HCT116 (cell line): Measurements from ENCODE around the gene CEP112. TPM values are rescaled to one million over a fixed set of nuclear protein-coding genes. Genes with fewer than 3 reads are reported as not detected.

Experiments used
- ATAC-seq: fragments of 200-7000 bp; cut with Tn5 transposase; 2 replicates; pipeline ENCODE4 v1.9.1; 2020; ENCODE audit warnings: mild to moderate bottlenecking, moderate library complexity
- BruUV-seq: library from RNA; stranded (reverse); fragments of 400-500 nt; replicated peaks from 2 replicates; lab custom pipeline; 2021; lab: Mats Ljungman, UMichigan
- CTCF ChIA-PET: fragments of 300-600 bp; sonication (Branson Sonifier 250); formaldehyde crosslinking; loops from one replicate; lab custom pipeline; 2021; ENCODE audit warnings: antibody characterized with exemption; lab: Charles Lee
- POLR2A ChIA-PET: fragments of 300-600, 350-600 bp; sonication (Branson Sonifier 250); formaldehyde crosslinking; loops from one replicate; lab custom pipeline; 2021; ENCODE audit warnings: antibody characterized with exemption; lab: Charles Lee
- RAD21 ChIA-PET, 2 experiments: fragments of 300-600 bp; sonication (Branson Sonifier 250); formaldehyde crosslinking; loops; one replicate each; lab custom pipeline; 2023; ENCODE audit warnings: low total read pairs in 2 of 2; ENCODE audit not compliant: uncharacterized antibody in 2 of 2, unreplicated experiment in 2 of 2, low non-redundant PET in 1 of 2; lab: Charles Lee
- DNase-seq: peaks from one replicate; pipeline ENCODE4 v3.0.0-alpha.2; 2010; ENCODE audit warnings: low read depth, low spot score
- H2AFZ ChIP-seq: fragments of 200-600 bp; shearing (Covaris generic), sonication (generic); 2 replicates; pipeline ENCODE4 v1.6.1; 2017; ENCODE audit warnings: low read depth, mixed run types, mixed read lengths, antibody characterized with exemption, low read length; ENCODE audit not compliant: poor library complexity, severe bottlenecking
- H3K27ac ChIP-seq: 2 replicates; pipeline ENCODE4 v1.5.1; 2012; ENCODE audit warnings: low read depth, low read length
- H3K27me3 ChIP-seq: fragments of 200-600 bp; sonication (generic); 2 replicates; pipeline ENCODE4 v1.6.1; 2016; ENCODE audit warnings: mixed run types, low read length, mixed read lengths; ENCODE audit not compliant: insufficient read depth
- H3K36me3 ChIP-seq, 2 experiments: fragments of 200-500 bp in 1 of 2; fragments of 200-600 bp in 1 of 2; sonication (Bioruptor generic) in 1 of 2; sonication (generic) in 1 of 2; 2 replicates each; pipeline versions ENCODE4 v1.5.1 to v1.6.1; 2014 to 2016; ENCODE audit warnings: low read length in 2 of 2, inconsistent platforms in 1 of 2, mixed read lengths in 1 of 2, mixed run types in 1 of 2; ENCODE audit not compliant: insufficient read depth in 2 of 2, control insufficient read depth in 1 of 2
- H3K4me1 ChIP-seq, 2 experiments: fragments of 200-600 bp in 1 of 2; sonication (generic) in 1 of 2; 2 replicates each; pipeline versions ENCODE4 v1.5.1 to v1.6.1; 2012 to 2017; ENCODE audit warnings: low read length in 2 of 2, inconsistent platforms in 1 of 2, mild to moderate bottlenecking in 1 of 2, mixed read lengths in 1 of 2, mixed run types in 1 of 2, moderate library complexity in 1 of 2; ENCODE audit not compliant: insufficient read depth in 2 of 2, control insufficient read depth in 1 of 2
- H3K4me2 ChIP-seq: fragments of 200-600 bp; sonication (generic); 2 replicates; pipeline ENCODE4 v1.6.1; 2017; ENCODE audit warnings: mixed run types, low read length, mixed read lengths
- H3K4me3 ChIP-seq, 2 experiments: fragments of 200-600 bp in 1 of 2; sonication (generic) in 1 of 2; replicated peaks in 1 of 2; 2 replicates each; pipeline ENCODE4 v1.5.1; 2011 to 2016; ENCODE audit warnings: low read length in 2 of 2, control low read depth in 1 of 2, low read depth in 1 of 2, mild to moderate bottlenecking in 1 of 2, mixed read lengths in 1 of 2, mixed run types in 1 of 2
- H3K79me2 ChIP-seq: fragments of 200-600 bp; sonication (generic); 2 replicates; pipeline ENCODE4 v1.6.1; 2017; ENCODE audit warnings: mild to moderate bottlenecking, mixed run types, low read length, moderate library complexity, mixed read lengths; ENCODE audit not compliant: insufficient read depth
- H3K9ac ChIP-seq: fragments of 200-600 bp; sonication (generic); 2 replicates; pipeline ENCODE4 v1.6.1; 2016; ENCODE audit warnings: low read length, mixed read lengths
- H3K9me2 ChIP-seq: fragments of 200-600 bp; sonication (generic), shearing (Covaris generic); 2 replicates; pipeline ENCODE4 v1.6.1; 2017; ENCODE audit warnings: mixed run types, mild to moderate bottlenecking, moderate library complexity; ENCODE audit not compliant: insufficient read depth
- H3K9me3 ChIP-seq, 2 experiments: fragments of 200-500 bp in 1 of 2; fragments of 200-600 bp in 1 of 2; sonication (Bioruptor generic) in 1 of 2; sonication (generic) in 1 of 2; 2 replicates each; pipeline ENCODE4 v1.6.1; 2014 to 2017; ENCODE audit warnings: low read length in 2 of 2, mixed read lengths in 2 of 2, inconsistent platforms in 1 of 2, low read depth in 1 of 2, mild to moderate bottlenecking in 1 of 2, mixed run types in 1 of 2, moderate library complexity in 1 of 2; ENCODE audit not compliant: control insufficient read depth in 1 of 2, insufficient read depth in 1 of 2
- H4K20me1 ChIP-seq: fragments of 200-600 bp; sonication (generic), shearing (Covaris generic); 2 replicates; pipeline ENCODE4 v1.6.1; 2017; ENCODE audit warnings: mixed run types, mild to moderate bottlenecking, moderate library complexity; ENCODE audit not compliant: insufficient read depth
- ATF3 ChIP-seq: IDR thresholded peaks from 2 replicates; pipeline ENCODE4 v1.6.1; 2012
- CBX3 ChIP-seq: IDR thresholded peaks from 2 replicates; pipeline ENCODE4 v1.6.1; 2012; ENCODE audit warnings: low read depth
- CEBPB ChIP-seq: IDR thresholded peaks from 2 replicates; pipeline ENCODE4 v1.6.1; 2012; ENCODE audit warnings: low read depth
- CTCF ChIP-seq, 3 experiments: fragments of 200-600 bp in 1 of 3; sonication (generic) in 1 of 3; IDR thresholded peaks in 2 of 3; conservative IDR thresholded peaks in 1 of 3; 2 replicates each; pipeline ENCODE4 v1.5.1; 2012 to 2017; ENCODE audit warnings: low read depth in 2 of 3, low read length in 2 of 3, antibody characterized with exemption in 1 of 3, borderline replicate concordance in 1 of 3, control low read depth in 1 of 3, mild to moderate bottlenecking in 1 of 3, mixed read lengths in 1 of 3, mixed run types in 1 of 3, moderate library complexity in 1 of 3; ENCODE audit not compliant: insufficient read depth in 1 of 3
- EGR1 ChIP-seq: IDR thresholded peaks from 2 replicates; pipeline ENCODE4 v1.6.1; 2012; ENCODE audit warnings: low read depth
- EZH2 ChIP-seq: fragments of 200-600 bp; sonication (generic); IDR thresholded peaks from 2 replicates; pipeline ENCODE4 v1.6.1; 2017; ENCODE audit warnings: antibody characterized with exemption, mixed run types
- EZH2phosphoT487 ChIP-seq: fragments of 200-600 bp; IDR thresholded peaks from 2 replicates; pipeline ENCODE4 v1.6.1; 2018; ENCODE audit warnings: antibody characterized with exemption, borderline replicate concordance
- POLR2A ChIP-seq: IDR thresholded peaks from 2 replicates; pipeline ENCODE4 v1.7.0; 2011; ENCODE audit warnings: borderline replicate concordance; ENCODE audit not compliant: insufficient read depth, insufficient read length; ENCODE audit errors: extremely low read depth
- POLR2AphosphoS5 ChIP-seq: IDR thresholded peaks from 2 replicates; pipeline ENCODE4 v1.6.1; 2011; ENCODE audit warnings: mild to moderate bottlenecking, low read depth, low read length, moderate library complexity
- SIN3A ChIP-seq: IDR thresholded peaks from 2 replicates; pipeline ENCODE4 v1.6.1; 2012; ENCODE audit warnings: low read depth
- SRF ChIP-seq: IDR thresholded peaks from 2 replicates; pipeline ENCODE4 v1.6.1; 2012; ENCODE audit warnings: low read depth
- YY1 ChIP-seq: IDR thresholded peaks from 2 replicates; pipeline ENCODE4 v1.6.1; 2011; ENCODE audit warnings: low read length, low read depth, moderate library complexity, mild to moderate bottlenecking; ENCODE audit not compliant: insufficient replicate concordance; ENCODE audit errors: extremely low read depth
- ZFX ChIP-seq: fragments of 450-650 bp; IDR thresholded peaks from 2 replicates; pipeline ENCODE4 v1.6.1; 2017
- intact Hi-C: fragments of 100-400 bp; cut with micrococcal nuclease; formaldehyde crosslinking; loops from 2 replicates; pipeline ENCODE4 v1.10.0; 2022
- total RNA-seq: library from RNA; stranded (reverse); gene quantifications from one replicate; pipeline ENCODE4 v1.2.1, GENCODE V29; 2021; ENCODE audit not compliant: unreplicated experiment
- TF ChIP-seq, protein P1 (sequence below): IDR thresholded peaks from 2 replicates; pipeline ENCODE4 v1.6.1; 2011; ENCODE audit warnings: mild to moderate bottlenecking, low read length, moderate library complexity; ENCODE audit not compliant: insufficient replicate concordance; ENCODE audit errors: extremely low read depth
- TF ChIP-seq, protein P2 (sequence below): IDR thresholded peaks from 2 replicates; pipeline ENCODE4 v1.6.1; 2012

The CEP112 gene
- total RNA-seq, 1 experiment from 2014 or later: 10.9 TPM

GRCh38 chr17:65771704-65772103 is 420.2 kb downstream of the CEP112 start:
- Histone ChIP-seq H3K27ac (no peak overlapping the region), H3K4me3 (no peak overlapping the region), H3K9me2 (no peaks in the 10 kb centered on the region), H3K27me3 (no peaks in the 10 kb centered on the region), H4K20me1 (no peaks in the 10 kb centered on the region), H3K9ac (no peak overlapping the region), H3K36me3 (no peaks in the 10 kb centered on the region), H3K4me1 (peaks cover 5 to 7% of the 10 kb centered on the region in 2 experiments; a peak in 3 of 4 replicates), H2AFZ (no peak overlapping the region)
- POLR2A ChIA-PET: no interaction called here
- BruUV-seq: no TSS peak
- no peak for ATAC-seq
- no peak for DNase-seq
- CTCF ChIA-PET: no interaction called here
- intact Hi-C loops: no loop called here
- TF ChIP-seq EGR1 (no peak), EZH2phosphoT487 (no peak), CBX3 (no peak), POLR2AphosphoS5 (no peak), ZFX (no peak), SRF (no peak)
- TF ChIP-seq, protein P1, sequence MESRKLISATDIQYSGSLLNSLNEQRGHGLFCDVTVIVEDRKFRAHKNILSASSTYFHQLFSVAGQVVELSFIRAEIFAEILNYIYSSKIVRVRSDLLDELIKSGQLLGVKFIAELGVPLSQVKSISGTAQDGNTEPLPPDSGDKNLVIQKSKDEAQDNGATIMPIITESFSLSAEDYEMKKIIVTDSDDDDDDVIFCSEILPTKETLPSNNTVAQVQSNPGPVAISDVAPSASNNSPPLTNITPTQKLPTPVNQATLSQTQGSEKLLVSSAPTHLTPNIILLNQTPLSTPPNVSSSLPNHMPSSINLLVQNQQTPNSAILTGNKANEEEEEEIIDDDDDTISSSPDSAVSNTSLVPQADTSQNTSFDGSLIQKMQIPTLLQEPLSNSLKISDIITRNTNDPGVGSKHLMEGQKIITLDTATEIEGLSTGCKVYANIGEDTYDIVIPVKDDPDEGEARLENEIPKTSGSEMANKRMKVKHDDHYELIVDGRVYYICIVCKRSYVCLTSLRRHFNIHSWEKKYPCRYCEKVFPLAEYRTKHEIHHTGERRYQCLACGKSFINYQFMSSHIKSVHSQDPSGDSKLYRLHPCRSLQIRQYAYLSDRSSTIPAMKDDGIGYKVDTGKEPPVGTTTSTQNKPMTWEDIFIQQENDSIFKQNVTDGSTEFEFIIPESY: no peak
- TF ChIP-seq, protein P2, sequence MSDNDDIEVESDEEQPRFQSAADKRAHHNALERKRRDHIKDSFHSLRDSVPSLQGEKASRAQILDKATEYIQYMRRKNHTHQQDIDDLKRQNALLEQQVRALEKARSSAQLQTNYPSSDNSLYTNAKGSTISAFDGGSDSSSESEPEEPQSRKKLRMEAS: no peak
- TF ChIP-seq, all 23 proteins: peak for 0
- RAD21 ChIA-PET: no interaction called here
- Histone ChIP-seq H3K79me2 (no peaks in the 10 kb centered on the region), H3K9me3 (no peaks in the 10 kb centered on the region), H3K4me2 (no peak overlapping the region)

DNA sequence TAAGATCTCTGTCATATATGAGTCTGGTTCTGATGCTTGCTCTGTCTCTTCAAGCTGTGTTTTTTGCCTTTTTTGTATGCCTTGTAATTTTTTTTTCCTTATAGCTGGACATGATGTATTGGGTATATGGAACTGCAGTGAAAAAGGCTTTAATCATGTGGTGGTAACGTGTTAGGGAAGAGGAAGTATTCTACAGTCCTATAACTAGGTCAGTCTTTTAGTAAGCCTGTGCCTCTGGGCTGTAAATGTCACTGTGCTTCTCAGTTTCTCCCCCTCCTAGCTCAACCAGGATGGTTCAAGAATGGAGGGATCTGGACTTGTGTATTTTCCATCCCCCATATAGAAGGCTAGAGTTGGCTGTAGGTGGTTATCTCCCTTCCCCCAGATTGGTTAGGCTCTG is 428.1 kb downstream of the CEP112 start:
- Histone ChIP-seq H3K27ac (no peak overlapping the region), H3K9me3 (no peaks in the 10 kb centered on the region), H3K79me2 (no peaks in the 10 kb centered on the region), H3K4me2 (no peak overlapping the region), H3K9me2 (no peaks in the 10 kb centered on the region), H2AFZ (no peak overlapping the region), H3K4me3 (no peak overlapping the region), H3K4me1 (no peaks in the 10 kb centered on the region), H3K36me3 (no peaks in the 10 kb centered on the region), H3K27me3 (no peaks in the 10 kb centered on the region), H4K20me1 (no peaks in the 10 kb centered on the region), H3K9ac (no peak overlapping the region)
- ChIA-PET POLR2A (no interaction called here), RAD21 (no interaction called here), CTCF (no interaction called here)
- TF ChIP-seq POLR2A (no peak), POLR2AphosphoS5 (no peak), SIN3A (no peak), CEBPB (no peak), ATF3 (no peak), ZFX (no peak), CTCF (IDR thresholded peaks at IDR 0.05 in 2 of 3, conservative IDR thresholded peaks at IDR 0.05 in 1 of 3; ENCODE audit: borderline replicate concordance in 1 of 3, insufficient read depth in 1 of 3, low read depth in 2 of 3, low read length in 2 of 3) (no peak), YY1 (no peak), EZH2 (no peak)
- TF ChIP-seq, protein P1: no peak
- no peak for ATAC-seq
- intact Hi-C loops: no loop called here
- no TSS peak for BruUV-seq
- no peak for DNase-seq
